Measurements from ENCODE around the gene C10orf143.
"Not testable (repeated sequence)": the region's sequence is repeated elsewhere in the genome, so short reads cannot be mapped to it uniquely, and the experiment has no call there.

C10orf143 gene

DNA sequence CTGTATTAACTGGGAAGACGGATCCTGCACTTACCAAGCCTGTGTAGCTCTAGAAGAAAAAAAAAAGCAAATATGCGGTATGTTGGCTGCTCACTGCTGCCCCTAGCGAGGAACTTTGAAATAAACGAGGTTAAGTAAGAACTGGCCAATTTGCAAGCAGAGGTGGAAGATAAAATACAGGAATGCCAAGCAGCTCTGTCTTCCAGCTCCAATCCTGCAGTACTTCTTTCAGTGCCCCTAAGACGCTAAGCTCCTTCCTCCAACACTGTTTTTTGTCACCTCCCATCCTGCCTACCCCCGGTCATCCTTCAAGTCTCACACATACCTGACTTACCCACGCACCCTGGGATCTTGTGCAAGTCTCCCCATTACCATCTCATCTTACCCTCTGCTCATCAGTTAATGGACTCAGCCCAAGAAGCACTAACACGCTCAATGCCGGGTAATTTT is 809 bp downstream of the C10orf143 start:
- TF ChIP-seq, protein P1, sequence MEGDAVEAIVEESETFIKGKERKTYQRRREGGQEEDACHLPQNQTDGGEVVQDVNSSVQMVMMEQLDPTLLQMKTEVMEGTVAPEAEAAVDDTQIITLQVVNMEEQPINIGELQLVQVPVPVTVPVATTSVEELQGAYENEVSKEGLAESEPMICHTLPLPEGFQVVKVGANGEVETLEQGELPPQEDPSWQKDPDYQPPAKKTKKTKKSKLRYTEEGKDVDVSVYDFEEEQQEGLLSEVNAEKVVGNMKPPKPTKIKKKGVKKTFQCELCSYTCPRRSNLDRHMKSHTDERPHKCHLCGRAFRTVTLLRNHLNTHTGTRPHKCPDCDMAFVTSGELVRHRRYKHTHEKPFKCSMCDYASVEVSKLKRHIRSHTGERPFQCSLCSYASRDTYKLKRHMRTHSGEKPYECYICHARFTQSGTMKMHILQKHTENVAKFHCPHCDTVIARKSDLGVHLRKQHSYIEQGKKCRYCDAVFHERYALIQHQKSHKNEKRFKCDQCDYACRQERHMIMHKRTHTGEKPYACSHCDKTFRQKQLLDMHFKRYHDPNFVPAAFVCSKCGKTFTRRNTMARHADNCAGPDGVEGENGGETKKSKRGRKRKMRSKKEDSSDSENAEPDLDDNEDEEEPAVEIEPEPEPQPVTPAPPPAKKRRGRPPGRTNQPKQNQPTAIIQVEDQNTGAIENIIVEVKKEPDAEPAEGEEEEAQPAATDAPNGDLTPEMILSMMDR (IDR thresholded peaks at IDR 0.05; ENCODE audit: low read depth, low read length), result peak; percentile 81
- peak; percentile 70 for DNase-seq (ENCODE audit: extremely low read depth, low read depth)

DNA sequence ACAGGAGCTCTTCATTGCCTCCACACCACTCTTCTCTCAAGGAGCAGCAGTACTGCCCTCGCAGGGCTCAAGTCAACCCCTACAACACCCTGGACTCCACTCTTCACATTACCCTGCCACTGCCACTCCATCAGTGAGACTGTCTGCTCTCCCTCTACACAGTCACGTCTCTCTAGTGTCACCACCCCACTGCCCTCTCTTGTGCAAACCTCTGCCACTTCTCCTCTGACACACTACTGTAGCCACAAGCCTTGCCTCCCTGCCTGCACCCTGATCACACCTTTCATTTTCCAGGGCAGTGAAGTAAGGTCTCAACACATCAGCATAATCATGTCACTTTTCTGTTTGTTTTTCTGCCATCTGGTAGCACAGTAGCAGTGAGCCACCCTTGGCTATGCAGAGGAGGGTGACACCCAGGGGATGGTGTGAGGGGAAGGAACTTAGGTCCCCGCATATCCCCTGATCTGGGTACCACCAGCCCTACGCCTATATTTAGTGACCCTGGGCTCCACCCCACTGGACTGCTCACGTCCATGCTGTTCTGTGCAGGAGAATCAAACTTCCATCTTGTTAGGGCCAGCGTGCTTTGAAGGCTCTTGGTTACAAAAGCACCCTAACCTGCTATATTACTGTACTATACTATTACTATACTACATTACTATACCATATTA is 1.6 kb downstream of the C10orf143 start:
- TF ChIP-seq, protein P1 (IDR thresholded peaks at IDR 0.05; ENCODE audit: low read depth, low read length), result no peak
- DNase-seq (ENCODE audit: extremely low read depth, low read depth), result no peak

DNA sequence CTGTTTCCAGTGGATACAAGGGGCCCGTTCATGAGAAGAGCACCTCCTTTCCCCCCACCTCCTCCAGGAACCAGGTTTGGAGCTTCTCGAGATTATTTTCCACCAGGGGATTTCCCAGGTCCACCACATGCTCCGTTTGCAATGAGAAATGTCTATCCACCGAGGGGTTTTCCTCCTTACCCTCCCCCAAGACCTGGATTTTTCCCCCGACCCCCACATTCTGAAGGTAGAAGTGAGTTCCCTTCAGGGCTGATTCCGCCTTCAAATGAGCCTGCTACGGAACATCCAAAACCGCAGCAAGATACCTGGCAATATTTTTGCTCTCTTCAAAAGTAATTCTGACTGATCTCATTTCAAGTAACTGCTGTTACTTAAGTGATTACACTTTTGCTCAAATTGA is 2.5 kb downstream of the C10orf143 start:
- DNase-seq (ENCODE audit: extremely low read depth, low read depth), result not testable (repeated sequence)

DNA sequence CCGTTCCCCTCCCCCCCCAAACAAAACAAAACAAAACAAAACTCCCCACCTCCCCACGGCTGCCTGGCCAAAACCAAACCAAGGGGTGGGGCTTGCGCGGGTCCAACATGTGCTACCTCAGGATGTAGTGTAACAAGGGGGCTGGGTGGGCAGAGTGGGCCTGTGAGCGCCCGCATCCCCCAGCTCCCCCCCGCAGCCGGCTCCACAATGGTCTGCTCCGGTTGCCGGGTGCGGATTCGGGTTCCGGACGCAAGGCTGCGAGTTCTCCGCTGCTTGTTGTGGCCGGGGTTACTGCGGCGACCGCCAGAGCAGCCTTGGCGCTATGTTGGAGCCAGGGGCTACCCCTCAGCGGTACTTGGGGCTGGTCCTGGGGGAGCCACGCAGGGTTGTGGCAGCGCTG is 4.9 kb downstream of the C10orf143 start:
- TF ChIP-seq, protein P1 (IDR thresholded peaks at IDR 0.05; ENCODE audit: low read depth, low read length), result no peak
- no peak for DNase-seq (ENCODE audit: extremely low read depth, low read depth)

DNA sequence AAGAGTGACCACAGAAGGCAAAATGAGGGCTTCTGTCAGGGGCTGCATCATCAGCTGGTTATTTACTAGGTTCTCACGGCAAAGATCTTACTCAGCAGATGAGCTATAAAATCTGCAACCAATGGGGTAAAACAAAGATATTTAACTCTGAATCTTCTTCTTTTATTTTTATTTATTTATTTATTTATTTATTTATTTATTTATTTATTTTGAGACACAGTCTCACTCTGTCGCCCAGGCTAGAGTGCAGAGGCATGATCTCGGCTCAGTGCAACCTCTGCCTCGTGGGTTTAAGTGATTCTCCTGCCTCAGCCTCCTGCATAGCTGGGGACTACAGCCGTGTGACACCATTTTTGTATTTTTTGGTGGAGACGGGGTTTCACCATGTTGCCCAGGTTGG is 11.3 kb downstream of the C10orf143 start:
- TF ChIP-seq, protein P1 (IDR thresholded peaks at IDR 0.05; ENCODE audit: low read depth, low read length), result no peak
- DNase-seq (ENCODE audit: extremely low read depth, low read depth), result no peak

DNA sequence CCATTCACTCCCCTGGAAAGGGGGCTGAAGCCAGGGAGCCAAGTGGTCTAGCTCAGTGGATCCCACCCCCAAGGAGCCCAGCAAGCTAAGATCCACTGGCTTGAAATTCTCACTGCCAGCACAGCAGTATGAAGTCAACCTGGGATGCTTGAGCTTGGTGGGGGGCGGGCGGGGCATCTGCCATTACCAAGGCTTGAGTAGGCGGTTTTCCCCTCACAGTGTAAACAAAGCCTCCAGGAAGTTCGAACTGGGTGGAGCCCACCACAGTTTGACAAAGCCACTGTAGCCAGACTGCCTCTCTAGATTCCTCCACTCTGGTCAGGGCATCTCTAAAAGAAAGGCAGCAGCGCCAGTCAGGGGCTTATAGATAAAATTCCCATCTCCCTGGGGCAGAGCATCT is 20.1 kb downstream of the C10orf143 start:
- not testable (repeated sequence) for DNase-seq (ENCODE audit: extremely low read depth, low read depth)

DNA sequence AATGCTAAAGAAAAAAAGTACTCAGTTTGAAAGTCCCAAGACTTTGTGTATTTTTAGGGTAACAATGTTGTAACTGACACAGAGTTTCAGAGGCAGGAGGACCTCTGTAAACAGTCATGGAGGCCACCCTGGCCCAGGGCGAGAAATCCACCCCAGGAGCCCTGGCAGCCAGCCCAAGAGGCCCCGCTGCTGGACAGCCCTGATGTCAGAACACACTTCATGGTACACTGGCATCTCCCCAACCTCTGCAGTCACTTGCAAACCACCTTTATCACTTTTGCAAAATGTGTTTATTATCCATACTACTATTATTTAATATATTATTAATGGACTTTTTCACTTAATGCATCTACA is 30.2 kb downstream of the C10orf143 start:
- TF ChIP-seq, protein P1 (IDR thresholded peaks at IDR 0.05; ENCODE audit: low read depth, low read length), result no peak
- DNase-seq (ENCODE audit: extremely low read depth, low read depth), result no peak

DNA sequence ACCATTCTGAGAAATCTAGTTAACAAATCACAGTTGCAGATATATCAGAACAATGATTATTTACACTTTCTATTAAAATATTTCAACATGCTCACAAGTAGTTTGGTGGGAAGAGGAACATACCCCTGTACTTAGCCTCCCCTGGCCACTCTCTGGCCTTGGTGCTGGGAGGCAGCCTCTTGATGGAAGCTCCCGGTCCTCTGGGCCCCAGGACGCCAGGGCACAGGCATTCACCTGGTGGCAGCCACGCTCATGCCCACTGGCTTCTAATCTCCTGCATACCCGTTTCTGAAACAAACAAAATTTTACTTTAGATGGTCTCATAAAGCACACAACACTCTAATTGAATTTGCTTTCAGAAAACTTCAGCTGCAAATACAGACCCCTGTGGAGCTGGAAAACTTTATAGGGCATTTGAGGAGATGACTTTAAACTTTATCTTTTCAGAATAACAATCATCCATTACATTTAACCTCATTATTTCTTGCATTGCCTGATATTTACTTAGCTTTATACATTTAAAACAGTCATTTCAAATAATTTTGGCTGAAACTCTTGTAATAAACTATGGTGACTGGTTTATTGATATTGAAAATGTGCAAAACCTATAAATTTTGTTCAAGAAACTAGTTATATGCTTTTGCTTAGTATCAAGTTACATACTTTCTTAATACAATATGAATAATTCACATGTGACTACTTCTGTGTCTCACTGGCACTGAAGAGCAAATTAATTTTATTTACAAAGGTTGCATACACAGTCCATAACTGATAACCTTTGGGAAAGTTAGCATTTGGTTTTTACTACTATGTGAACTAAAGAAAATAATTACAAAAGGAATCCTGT is 30.8 kb downstream of the C10orf143 start:
- DNase-seq (ENCODE audit: extremely low read depth, low read depth), result no peak
- TF ChIP-seq, protein P1 (IDR thresholded peaks at IDR 0.05; ENCODE audit: low read depth, low read length), result no peak
